OCI-LY1 (cell line): Measurements from ENCODE around the gene RHBG.

Source experiments
- H2AFZ ChIP-seq: fragments of 200-600 bp; sonication (generic), shearing (Covaris generic); 2 replicates; pipeline ENCODE4 v1.6.0; 2014; ENCODE audit warnings: antibody characterized with exemption, mild to moderate bottlenecking, low read length
- H3F3A ChIP-seq: fragments of 200-600 bp; sonication (generic), shearing (Covaris generic); 2 replicates; pipeline ENCODE4 v1.6.0; 2014; ENCODE audit warnings: mild to moderate bottlenecking, antibody characterized with exemption, low read length, moderate library complexity; ENCODE audit not compliant: insufficient read depth
- H3K27ac ChIP-seq: fragments of 200-600 bp; sonication (generic); 2 replicates; pipeline ENCODE4 v1.5.1; 2014; ENCODE audit warnings: low read length, mixed run types, mild to moderate bottlenecking, low read depth; ENCODE audit not compliant: poor library complexity, severe bottlenecking
- H3K27me3 ChIP-seq: fragments of 200-600 bp; sonication (generic); 2 replicates; pipeline ENCODE4 v1.6.0; 2014; ENCODE audit warnings: antibody characterized with exemption, mild to moderate bottlenecking, low read length, moderate library complexity; ENCODE audit not compliant: insufficient read depth
- H3K36me3 ChIP-seq: fragments of 200-600 bp; sonication (generic); 2 replicates; pipeline ENCODE4 v1.6.1; 2014; ENCODE audit warnings: mild to moderate bottlenecking, antibody characterized with exemption, low read length, moderate library complexity, mixed read lengths; ENCODE audit not compliant: insufficient read depth
- H3K4me1 ChIP-seq: fragments of 200-600 bp; sonication (generic); 2 replicates; pipeline ENCODE4 v1.5.1; 2014; ENCODE audit warnings: mild to moderate bottlenecking, low read length, moderate library complexity; ENCODE audit not compliant: insufficient read depth, severe bottlenecking
- H3K4me2 ChIP-seq: fragments of 200-600 bp; sonication (generic), shearing (Covaris generic); 2 replicates; pipeline ENCODE4 v1.6.1; 2014; ENCODE audit warnings: low read length
- H3K4me3 ChIP-seq: fragments of 200-600 bp; sonication (generic); 2 replicates; pipeline ENCODE4 v1.5.1; 2014; ENCODE audit warnings: low read length, low read depth, mild to moderate bottlenecking, mixed read lengths; ENCODE audit not compliant: poor library complexity, severe bottlenecking
- H3K79me2 ChIP-seq: fragments of 200-600 bp; shearing (Covaris generic); 2 replicates; pipeline ENCODE4 v1.6.1; 2016; ENCODE audit warnings: mixed run types, low read length, mixed read lengths; ENCODE audit not compliant: insufficient read depth
- H3K9ac ChIP-seq: fragments of 200-600 bp; sonication (generic), shearing (Covaris generic); 2 replicates; pipeline ENCODE4 v1.6.1; 2014; ENCODE audit warnings: mild to moderate bottlenecking, low read length, mixed read lengths
- H3K9me2 ChIP-seq: fragments of 200-600 bp; sonication (generic), shearing (Covaris generic); 2 replicates; pipeline ENCODE4 v1.6.1; 2014; ENCODE audit warnings: low read depth, mild to moderate bottlenecking, low read length, mixed read lengths
- H3K9me3 ChIP-seq: fragments of 200-600 bp; shearing (Covaris generic); 2 replicates; pipeline ENCODE4 v1.6.1; 2014; ENCODE audit warnings: low read length, mixed read lengths
- H4K20me1 ChIP-seq: fragments of 200-600 bp; sonication (generic), shearing (Covaris generic); 2 replicates; pipeline ENCODE4 v1.6.0; 2016; ENCODE audit warnings: mild to moderate bottlenecking, low read length; ENCODE audit not compliant: insufficient read depth
- EZH2 ChIP-seq: fragments of 200-600 bp; sonication (generic), shearing (Covaris generic); IDR thresholded peaks from 2 replicates; pipeline ENCODE4 v1.8.0; 2017; ENCODE audit warnings: borderline replicate concordance, mixed run types, mild to moderate bottlenecking, antibody characterized with exemption, low read length, moderate library complexity, mixed read lengths
- TF ChIP-seq, protein P1 (sequence below): fragments of 200-600 bp; sonication (generic), shearing (Covaris generic); IDR thresholded peaks from 2 replicates; pipeline ENCODE4 v1.5.1; 2017; ENCODE audit warnings: mild to moderate bottlenecking, antibody characterized with exemption, low read length, moderate library complexity, mixed read lengths

RHBG gene

DNA sequence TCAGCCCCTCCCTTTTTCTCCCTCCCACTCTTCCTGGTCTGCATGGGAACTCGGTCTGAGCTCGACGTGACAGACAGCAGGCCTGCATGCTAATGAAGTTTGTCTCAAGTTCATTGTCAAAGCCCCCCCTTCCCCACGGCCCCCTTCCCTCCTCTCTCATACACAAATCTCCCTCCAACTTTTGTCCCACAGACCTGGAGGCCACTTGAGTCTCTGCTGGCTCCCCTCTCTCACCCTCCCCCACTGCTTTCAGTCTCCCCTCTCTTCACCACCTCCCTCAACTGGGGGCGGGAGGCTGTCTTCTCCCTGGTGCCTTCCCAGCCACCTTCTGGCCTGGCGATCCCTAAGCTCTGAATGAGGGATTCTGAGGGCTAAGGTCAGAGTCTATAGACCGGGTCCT is 61.3 kb downstream of the RHBG start:
- Histone ChIP-seq H3K27ac (no peak overlapping the region), H3K9me2 (no peaks in the 10 kb centered on the region), H3K4me1 (no peaks in the 10 kb centered on the region), H2AFZ (no peak overlapping the region), H3K79me2 (no peaks in the 10 kb centered on the region), H3K9me3 (no peaks in the 10 kb centered on the region), H3K27me3 (peaks cover 11% of the 10 kb centered on the region; the same call in 1 of the 2 replicates), H3K4me3 (no peak overlapping the region), H3K4me2 (no peak overlapping the region), H3K9ac (no peak overlapping the region), H4K20me1 (no peaks in the 10 kb centered on the region), H3K36me3 (no peaks in the 10 kb centered on the region), H3F3A (no peaks in the 10 kb centered on the region)
- no peak for TF ChIP-seq EZH2

DNA sequence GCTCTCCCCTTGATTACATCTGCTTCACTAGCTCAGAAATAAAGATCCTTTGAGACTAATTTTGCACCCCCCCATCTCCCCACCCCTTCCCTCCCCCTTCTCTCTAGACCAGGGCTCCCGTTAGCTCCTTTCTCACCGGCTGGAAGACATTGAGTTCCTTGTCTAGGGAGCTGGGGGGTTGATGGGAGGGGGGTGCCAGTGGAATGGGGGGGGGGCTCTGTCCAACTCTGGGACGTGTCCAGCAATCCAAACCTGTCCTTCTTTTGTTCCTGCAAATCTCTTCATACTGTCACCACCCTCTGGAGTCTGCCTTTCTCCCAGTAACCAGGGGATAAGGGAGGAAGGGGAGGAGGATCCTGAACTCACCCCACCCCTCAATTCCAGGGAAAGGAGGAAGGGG is 61.9 kb downstream of the RHBG start:
- Histone ChIP-seq H3F3A (no peaks in the 10 kb centered on the region), H3K4me2 (no peak overlapping the region), H3K9ac (no peak overlapping the region), H3K27me3 (peaks cover 11% of the 10 kb centered on the region; the same call in 1 of the 2 replicates), H3K79me2 (no peaks in the 10 kb centered on the region), H2AFZ (no peak overlapping the region), H3K27ac (no peak overlapping the region), H4K20me1 (no peaks in the 10 kb centered on the region), H3K9me2 (no peaks in the 10 kb centered on the region), H3K4me1 (no peaks in the 10 kb centered on the region), H3K4me3 (no peak overlapping the region), H3K9me3 (no peaks in the 10 kb centered on the region), H3K36me3 (no peaks in the 10 kb centered on the region)
- TF ChIP-seq EZH2 = no peak
- TF ChIP-seq, protein P1, sequence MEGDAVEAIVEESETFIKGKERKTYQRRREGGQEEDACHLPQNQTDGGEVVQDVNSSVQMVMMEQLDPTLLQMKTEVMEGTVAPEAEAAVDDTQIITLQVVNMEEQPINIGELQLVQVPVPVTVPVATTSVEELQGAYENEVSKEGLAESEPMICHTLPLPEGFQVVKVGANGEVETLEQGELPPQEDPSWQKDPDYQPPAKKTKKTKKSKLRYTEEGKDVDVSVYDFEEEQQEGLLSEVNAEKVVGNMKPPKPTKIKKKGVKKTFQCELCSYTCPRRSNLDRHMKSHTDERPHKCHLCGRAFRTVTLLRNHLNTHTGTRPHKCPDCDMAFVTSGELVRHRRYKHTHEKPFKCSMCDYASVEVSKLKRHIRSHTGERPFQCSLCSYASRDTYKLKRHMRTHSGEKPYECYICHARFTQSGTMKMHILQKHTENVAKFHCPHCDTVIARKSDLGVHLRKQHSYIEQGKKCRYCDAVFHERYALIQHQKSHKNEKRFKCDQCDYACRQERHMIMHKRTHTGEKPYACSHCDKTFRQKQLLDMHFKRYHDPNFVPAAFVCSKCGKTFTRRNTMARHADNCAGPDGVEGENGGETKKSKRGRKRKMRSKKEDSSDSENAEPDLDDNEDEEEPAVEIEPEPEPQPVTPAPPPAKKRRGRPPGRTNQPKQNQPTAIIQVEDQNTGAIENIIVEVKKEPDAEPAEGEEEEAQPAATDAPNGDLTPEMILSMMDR = no peak

DNA sequence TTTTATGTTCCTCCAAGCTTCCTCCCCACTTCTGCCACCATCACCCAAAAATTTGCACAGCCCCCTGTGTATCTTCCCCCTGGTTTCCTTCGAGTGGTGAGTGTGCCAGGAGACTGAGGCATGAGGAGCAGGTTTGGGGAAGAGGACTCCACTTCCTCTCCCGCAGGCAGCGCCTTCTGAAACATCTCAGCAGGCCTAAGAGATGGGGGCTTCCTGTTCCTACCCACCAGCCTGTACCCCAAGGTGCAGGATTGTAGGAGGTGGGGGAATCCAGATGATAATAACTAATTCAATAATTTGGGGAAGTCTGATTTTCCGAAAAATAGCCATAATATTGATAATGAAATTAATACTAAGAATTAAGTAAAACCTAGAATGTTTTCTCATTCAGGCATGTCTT is 62.4 kb downstream of the RHBG start:
- H3K36me3 ChIP-seq = no peaks in the 10 kb centered on the region
- no peaks in the 10 kb centered on the region for H3F3A ChIP-seq
- no peak overlapping the region for H3K4me2 ChIP-seq
- no peak overlapping the region for H3K4me3 ChIP-seq
- H3K4me1 ChIP-seq = no peaks in the 10 kb centered on the region
- H3K9ac ChIP-seq = no peak overlapping the region
- H3K9me2 ChIP-seq = no peaks in the 10 kb centered on the region
- H3K27ac ChIP-seq = no peak overlapping the region
- H3K9me3 ChIP-seq = no peaks in the 10 kb centered on the region
- no peaks in the 10 kb centered on the region for H4K20me1 ChIP-seq
- TF ChIP-seq, protein P1 = no peak
- TF ChIP-seq EZH2 = no peak
- H3K27me3 ChIP-seq = peaks cover 11% of the 10 kb centered on the region; the same call in 1 of the 2 replicates
- no peaks in the 10 kb centered on the region for H3K79me2 ChIP-seq
- H2AFZ ChIP-seq = no peak overlapping the region
